Hematopoietic multipotent progenitor cell treated with erythropoietin and hydrocortisone succinate and interleukin-3 and kit ligand, for 4 days (in vitro differentiated cells): Measurements from ENCODE around the gene FRS3.
"Not testable (repeated sequence)": the region's sequence is repeated elsewhere in the genome, so short reads cannot be mapped to it uniquely, and the experiment has no call there.

Source experiments
- DNase-seq: peaks from one replicate; pipeline ENCODE4 v3.0.0-alpha.2; 2015

The FRS3 gene

DNA sequence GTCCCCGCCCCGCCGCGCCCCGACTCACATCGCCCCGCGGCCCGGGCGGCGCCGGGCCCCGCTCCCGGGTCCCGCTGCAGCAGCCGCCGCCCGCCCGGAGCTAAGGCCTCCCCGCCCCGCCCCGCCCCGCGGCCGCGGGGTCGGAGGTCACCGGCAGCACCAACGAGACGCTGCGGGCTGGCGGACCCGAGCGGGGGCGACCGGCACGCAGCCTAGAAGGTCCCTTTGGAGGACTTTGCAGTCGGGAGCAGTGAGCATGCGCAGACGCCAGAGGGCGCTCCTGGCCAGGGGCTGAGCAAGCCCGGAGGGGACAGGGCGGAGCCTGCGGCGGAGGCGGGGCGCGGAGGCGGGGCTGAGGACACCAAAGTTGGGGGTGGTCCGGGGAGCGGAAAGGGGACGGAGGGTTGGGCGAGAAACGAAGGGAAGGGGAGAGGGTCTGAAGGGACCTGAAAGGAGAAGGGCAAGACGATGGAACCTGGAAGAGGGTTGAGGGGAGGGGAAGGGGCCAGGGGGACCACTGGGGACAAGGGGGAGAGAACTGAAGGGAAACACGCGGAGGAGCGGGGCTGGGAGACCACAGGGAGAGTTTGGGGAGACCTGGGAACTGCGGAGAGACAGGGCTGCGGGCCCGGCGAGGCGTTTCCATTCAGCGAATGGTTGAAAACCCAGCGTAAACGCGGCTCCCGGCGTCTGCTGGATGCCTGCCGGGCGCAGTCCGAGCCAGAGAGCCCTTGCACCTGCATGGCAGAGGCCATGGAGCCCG, at the start of gene FRS3:
FRS3 (minus strand) TSS at position 113 of the 763 bp plus-strand sequence. CDS start 2,913 bp downstream, outside the sequence.
- DNase-seq = peak; percentile 98

DNA sequence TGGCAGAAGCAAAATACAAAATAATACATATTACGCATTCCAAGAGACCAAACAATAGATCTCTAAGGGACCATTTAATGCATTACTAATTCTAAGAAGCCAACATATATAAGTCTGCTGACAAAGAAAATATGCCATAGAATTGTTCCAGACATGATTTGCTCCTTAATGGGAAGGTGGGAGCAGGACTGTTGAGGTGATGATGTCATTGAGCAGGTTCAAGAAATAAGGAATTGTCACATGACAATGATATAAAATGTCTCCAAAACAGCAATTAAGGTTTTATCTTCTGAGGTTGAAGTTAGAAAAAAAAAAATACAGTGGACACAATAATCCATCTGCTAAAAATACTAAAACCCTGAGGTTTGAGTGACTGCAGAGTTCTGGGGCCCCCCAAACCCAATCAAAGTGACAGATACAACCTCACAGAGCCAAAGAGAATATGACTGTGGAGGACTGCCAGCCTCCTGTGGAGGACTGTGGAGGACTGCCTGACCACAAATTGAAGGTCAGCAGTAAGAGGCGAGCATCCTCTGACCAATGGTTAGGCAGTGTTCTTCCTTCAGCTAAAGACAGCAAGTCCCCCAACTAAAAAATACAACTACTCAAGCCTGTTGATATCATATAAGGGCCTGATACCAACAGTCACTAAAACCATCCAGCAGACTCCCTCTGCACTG, 46.8 kb upstream of the FRS3 start:
- no peak for DNase-seq

- DNase-seq = no peak
Measured at GRCh38 chr6:41824571-41825569, 45.2 kb upstream of the FRS3 start.

DNA sequence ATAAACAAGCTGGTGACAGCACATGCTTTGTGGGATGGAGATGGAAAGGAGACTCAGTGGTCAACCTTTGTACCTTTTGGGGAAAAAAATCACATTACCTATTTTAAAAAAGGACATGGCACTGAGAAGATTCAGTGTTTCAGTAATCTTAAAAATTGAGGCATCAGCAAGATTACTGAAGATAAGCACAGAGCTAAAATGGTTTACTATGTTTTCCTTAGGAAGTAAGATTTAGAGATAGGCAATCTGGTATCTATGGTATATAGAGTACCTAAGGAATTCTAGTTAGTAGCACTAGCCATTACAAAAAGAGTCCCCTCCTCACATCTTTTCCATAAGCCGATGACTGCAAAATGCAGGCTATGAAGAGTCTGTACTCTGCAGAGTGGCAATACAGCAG, 43.5 kb upstream of the FRS3 start:
- DNase-seq = no peak

GRCh38 chr6:41822021-41822420, 42.3 kb upstream of the FRS3 start:
- DNase-seq = no peak

DNA sequence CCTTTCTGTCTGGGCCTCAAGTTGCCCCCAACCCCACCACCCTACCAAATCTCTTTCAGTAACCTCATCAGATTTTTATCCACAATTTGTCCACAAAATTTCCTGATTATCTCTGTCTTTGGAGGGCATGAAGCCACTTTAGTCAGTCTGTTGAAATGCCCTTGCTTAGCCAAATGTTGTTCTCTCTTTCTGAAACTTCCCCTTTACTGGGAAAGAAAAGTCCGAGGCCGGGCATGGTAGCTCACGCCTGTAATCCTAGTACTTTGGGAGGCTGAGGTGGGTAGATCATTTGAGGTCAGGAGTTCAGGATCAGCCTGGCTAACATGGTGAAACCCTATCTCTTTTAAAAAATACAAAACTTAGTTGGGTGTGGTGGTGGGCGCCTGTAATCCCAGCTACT, 41.6 kb upstream of the FRS3 start:
- no peak for DNase-seq

DNA sequence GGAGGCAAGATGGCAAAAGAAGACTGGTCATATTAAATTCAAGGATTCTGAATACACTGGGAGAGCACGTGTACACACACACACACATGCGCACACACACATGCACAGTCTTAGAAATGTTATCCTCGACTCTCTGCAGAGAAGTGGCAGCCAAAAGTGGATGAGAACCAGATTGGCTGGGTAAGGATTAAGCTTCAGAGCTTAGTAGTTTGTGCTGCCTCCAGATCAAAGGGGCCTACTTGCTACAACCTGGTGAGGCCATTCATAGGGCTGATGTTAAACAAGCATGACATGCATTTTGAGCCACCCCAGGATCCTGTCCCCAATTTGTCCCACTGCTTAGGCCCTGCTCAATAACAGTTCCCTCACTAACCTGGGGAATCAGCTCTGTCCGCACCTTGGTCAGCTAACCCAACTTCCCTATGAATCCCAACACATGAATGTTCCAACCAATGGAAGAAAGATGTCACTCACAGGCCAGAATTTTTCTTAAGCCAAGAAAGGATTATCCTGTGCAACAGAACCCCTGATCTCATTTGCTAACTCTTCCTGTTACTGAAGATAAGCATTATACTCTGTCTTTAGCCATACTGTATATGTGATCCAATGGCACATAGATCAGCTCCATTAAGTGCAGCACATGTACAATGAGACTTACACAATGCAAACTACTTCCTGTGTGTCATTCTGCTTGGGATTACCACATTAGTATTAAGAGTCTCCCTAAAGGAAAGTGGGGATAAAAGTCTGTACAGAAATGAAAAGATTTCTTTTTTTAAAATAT, 38.8 kb upstream of the FRS3 start:
- DNase-seq = peak; percentile 55

- DNase-seq = no peak
Measured at GRCh38 chr6:41815587-41815986, 35.9 kb upstream of the FRS3 start.

GRCh38 chr6:41814629-41815028, 34.9 kb upstream of the FRS3 start:
- no peak for DNase-seq

- no peak for DNase-seq
Measured at GRCh38 chr6:41813956-41814355, 34.3 kb upstream of the FRS3 start.

DNA sequence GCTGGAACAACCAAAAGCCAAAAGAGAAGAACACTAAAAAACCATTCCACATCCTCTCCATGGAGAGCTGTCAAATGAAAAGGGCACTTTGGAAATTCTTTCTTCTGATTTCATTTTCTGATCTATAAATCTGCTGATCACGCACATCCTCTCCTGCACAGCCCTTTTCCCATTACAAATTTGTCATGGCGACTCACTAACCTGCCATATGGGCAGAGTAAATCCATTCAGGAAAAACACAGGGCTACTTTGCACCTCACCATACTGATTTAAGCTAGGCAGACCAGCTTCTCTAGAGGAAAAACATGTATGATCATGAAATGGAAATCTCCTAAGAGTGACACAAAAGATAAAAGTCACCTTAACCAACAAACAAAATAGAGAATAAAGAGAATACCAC, 33.8 kb upstream of the FRS3 start:
- no peak for DNase-seq

DNA sequence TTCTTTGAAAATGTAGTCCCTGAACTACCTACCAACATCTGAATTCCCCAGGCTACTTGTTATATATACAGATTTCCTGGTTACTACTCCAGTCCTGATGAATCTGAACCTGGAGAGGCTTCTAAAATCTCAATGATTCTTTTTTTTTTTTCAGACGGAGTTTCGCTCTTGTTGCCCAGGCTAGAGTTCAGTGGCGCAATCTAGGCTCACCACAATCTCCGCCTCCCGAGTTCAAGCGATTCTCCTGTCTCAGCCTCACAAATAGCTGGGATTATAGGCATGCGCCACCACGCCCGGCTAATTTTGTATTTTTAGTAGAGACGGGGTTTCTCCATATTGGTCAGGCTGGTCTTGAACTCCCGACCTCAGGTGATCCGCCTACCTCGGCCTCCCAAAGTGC, 32.2 kb upstream of the FRS3 start:
- DNase-seq = not testable (repeated sequence)

DNA sequence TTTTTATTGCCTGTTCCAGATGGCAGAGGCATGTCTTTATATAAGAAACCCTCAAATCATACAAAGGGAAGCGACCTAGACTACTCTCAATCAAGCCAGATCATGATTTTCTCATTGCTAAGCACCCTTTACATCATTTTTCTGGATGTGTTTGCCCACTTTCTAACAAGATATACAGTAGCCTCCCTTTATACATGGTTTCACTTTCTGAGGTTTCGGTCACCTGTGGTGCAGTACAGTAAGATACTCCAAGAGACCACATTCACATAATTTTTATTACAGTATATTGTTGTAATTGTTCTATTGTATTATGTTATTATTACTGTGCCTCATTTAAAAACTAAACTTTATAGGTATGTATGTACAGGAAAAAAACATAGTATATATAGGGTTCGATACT, 31.4 kb upstream of the FRS3 start:
- no peak for DNase-seq

GRCh38 chr6:41805830-41806774, 26.4 kb upstream of the FRS3 start:
- no peak for DNase-seq

DNA sequence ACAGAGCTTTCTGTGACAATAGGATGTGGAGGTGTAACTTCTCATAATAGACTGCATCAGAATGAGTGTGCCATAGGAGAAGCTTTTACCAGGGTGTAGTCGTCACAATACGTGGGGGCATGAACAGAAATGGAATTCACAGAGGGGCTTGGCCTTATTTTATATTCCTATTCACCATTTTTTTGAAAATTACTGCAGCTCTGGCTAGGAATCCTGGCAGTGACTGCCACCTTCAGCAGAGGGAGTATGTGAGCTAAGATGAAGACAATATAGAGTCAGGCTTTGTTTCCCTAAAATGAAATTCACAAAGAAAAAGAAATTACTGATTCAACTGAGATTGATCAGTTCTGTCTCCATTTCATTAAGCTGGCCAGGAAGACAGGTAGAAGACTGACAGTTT, 21.7 kb upstream of the FRS3 start:
- peak; percentile 41 for DNase-seq

GRCh38 chr6:41799559-41799911, 19.8 kb upstream of the FRS3 start:
- DNase-seq = no peak

- DNase-seq = no peak
Measured at GRCh38 chr6:41798901-41799558, 19.3 kb upstream of the FRS3 start.

DNA sequence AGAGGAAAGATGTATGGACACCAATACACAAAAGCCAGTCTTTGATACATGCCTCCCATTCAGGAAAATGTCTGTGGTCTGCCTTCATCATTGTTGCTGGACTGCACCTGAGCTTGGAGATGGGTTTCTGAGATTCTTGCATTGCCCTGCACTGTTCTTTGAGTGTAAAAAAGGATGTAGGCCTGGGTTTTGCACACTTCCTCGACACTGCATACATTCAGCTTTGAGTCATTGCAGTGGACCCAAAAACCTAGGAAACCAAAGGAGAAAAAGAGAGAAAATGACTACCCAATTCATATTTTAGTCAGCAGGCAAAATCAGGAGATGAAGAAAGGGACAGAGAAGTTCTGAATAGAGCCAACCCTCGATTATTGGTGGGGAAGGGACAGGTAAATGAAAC, 16.8 kb upstream of the FRS3 start:
- DNase-seq = no peak

DNA sequence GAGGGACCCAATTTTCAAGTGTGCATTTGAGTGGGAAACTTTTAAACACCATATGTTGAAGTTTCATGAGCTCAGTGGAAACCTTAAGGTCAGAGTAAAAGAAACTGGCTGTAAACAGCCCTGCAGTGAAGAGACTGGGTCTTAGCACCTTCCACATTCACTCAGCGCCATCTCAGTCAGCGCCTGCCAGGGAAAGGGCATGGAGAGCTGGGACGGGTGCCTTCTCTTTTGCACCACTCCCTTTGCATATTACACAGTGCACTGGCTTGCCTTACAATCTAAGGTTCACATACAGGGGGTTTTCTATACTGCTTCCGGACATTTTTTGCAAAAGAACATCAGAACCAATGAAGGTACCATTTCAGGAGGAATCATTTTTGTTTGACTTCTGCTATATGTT, 12.3 kb upstream of the FRS3 start:
- no peak for DNase-seq

GRCh38 chr6:41791305-41791704, 11.6 kb upstream of the FRS3 start:
- DNase-seq = no peak

DNA sequence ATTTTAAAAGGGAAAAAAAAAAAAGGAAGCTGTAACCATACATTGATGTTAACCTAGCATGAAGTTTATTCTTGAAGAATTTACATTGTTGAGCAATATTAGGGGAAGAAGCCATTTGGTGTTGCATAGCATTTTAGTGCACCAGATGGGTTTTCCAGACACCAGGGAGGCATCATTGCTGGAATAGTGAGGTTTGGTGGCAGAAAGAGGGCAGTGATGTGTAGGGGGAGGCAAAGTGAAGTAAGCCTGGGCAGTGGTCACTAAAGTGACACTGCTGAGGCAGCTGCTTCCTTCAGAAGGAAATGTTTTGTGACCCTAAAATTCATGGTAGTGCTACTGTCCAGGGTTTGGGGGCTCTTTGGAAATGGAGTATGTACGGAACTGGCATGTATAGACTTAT, 10.3 kb upstream of the FRS3 start:
- no peak for DNase-seq
